ENCODE data around the gene MARK4.

DNA sequence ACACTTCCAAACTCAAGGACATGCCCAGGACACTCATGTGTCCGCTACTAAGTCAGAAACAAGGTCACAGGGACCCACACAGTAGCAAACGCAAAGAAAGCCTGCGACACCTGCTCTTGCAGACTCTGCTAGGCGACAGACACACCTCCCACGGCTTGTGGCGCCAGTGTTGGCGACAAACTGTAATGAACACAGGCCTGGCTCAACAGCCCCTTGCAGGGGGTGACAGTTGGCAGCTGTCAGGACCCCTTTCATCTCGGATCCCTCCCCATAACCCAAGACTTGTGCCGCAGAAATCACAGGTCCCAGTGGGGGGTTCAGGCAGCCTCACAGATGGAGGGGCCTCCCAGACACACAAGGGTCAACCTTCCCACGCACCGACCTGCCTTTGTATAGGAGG, 71.2 kb downstream of the MARK4 start:
- TF ChIP-seq TAF1 (IDR thresholded peaks at IDR 0.05; ENCODE audit: borderline replicate concordance, low read depth, low read length), result no peak
- no peak for TF ChIP-seq POLR2AphosphoS5 (IDR thresholded peaks at IDR 0.05; ENCODE audit: low read depth, low read length)
- no peak for TF ChIP-seq POLR2A (IDR thresholded peaks at IDR 0.05; ENCODE audit: low read depth, low read length)
